Placental epithelial cell (primary cell): Measurements from ENCODE around the gene CALHM3. TPM values are rescaled to one million over a fixed set of nuclear protein-coding genes. Genes with fewer than 3 reads are reported as not detected.

Experiments
- total RNA-seq: library from RNA; depleted of rRNA; stranded (reverse); fragments of >200 nt; gene quantifications from 2 replicates; pipeline ENCODE4 v1.2.3, GENCODE V29; 2012

Gene CALHM3
- 0.22 and 0.39 TPM in 2 replicates for total RNA-seq

GRCh38 chr10:103479135-103479534 lies at the start of gene CALHM3:
Gene CALHM3, minus strand, starts transcription at chr10:103479240. Its CDS starts 208 bp downstream, at chr10:103479032.

GRCh38 chr10:103493362-103493915 lies 14.4 kb upstream of the CALHM3 start, which contains the start of gene NEURL1:
Gene NEURL1, plus strand, starts transcription at chr10:103493705. Its CDS starts 683 bp downstream, at chr10:103494388.

GRCh38 chr10:103458720-103459119 lies 20.3 kb downstream of the CALHM3 start, which contains the start of gene CALHM1:
Gene CALHM1, minus strand, starts transcription at chr10:103458900. Its CDS starts 149 bp downstream, at chr10:103458751.

GRCh38 chr10:103451831-103452505 lies 27.1 kb downstream of the CALHM3 start, which contains the start of gene CALHM2:
Gene CALHM2, minus strand, starts transcription at chr10:103452370. Its CDS starts 2,429 bp downstream, at chr10:103449941.

Other genes starting within 250 kb of the CALHM3 start
- gene RPEL1, start 233.4 kb downstream of the CALHM3 start, total RNA-seq = not detected in 2 replicates
- gene INA, start 202.1 kb downstream of the CALHM3 start, total RNA-seq = 3.5 and 6.2 TPM in 2 replicates
- 6.0 and 9.8 TPM in 2 replicates for gene PCGF6, start 128.1 kb downstream of the CALHM3 start, total RNA-seq
- 2.3 and 3.9 TPM in 2 replicates for gene TAF5, start 111.3 kb downstream of the CALHM3 start, total RNA-seq
- gene ATP5MK, start 82.8 kb downstream of the CALHM3 start, total RNA-seq = 145 and 240 TPM in 2 replicates
- gene PDCD11, start 82.6 kb downstream of the CALHM3 start, total RNA-seq = 23.6 and 29.6 TPM in 2 replicates
- 23.7 and 25.1 TPM in 2 replicates for gene CALHM2, start 26.9 kb downstream of the CALHM3 start, total RNA-seq
- gene CALHM1, start 20.3 kb downstream of the CALHM3 start, total RNA-seq = not detected in 2 replicates
- 5.5 and 10.0 TPM in 2 replicates for gene NEURL1, start 14.5 kb upstream of the CALHM3 start, total RNA-seq